HCT116 (cell line): Measurements from ENCODE around the gene SDK1.

Experiments used
- ATF3 ChIP-seq: IDR thresholded peaks from 2 replicates; pipeline ENCODE4 v1.6.1; 2012
- CEBPB ChIP-seq: IDR thresholded peaks from 2 replicates; pipeline ENCODE4 v1.6.1; 2012; ENCODE audit warnings: low read depth
- CTCF ChIP-seq, 3 experiments: fragments of 200-600 bp in 1 of 3; sonication (generic) in 1 of 3; IDR thresholded peaks in 2 of 3; conservative IDR thresholded peaks in 1 of 3; 2 replicates each; pipeline ENCODE4 v1.5.1; 2012 to 2017; ENCODE audit warnings: low read depth in 2 of 3, low read length in 2 of 3, antibody characterized with exemption in 1 of 3, borderline replicate concordance in 1 of 3, control low read depth in 1 of 3, mild to moderate bottlenecking in 1 of 3, mixed read lengths in 1 of 3, mixed run types in 1 of 3, moderate library complexity in 1 of 3; ENCODE audit not compliant: insufficient read depth in 1 of 3
- JUND ChIP-seq: IDR thresholded peaks from 2 replicates; pipeline ENCODE4 v1.6.1; 2012
- MAX ChIP-seq: IDR thresholded peaks from 2 replicates; pipeline ENCODE4 v1.6.1; 2012
- POLR2A ChIP-seq: IDR thresholded peaks from 2 replicates; pipeline ENCODE4 v1.7.0; 2011; ENCODE audit warnings: borderline replicate concordance; ENCODE audit not compliant: insufficient read depth, insufficient read length; ENCODE audit errors: extremely low read depth
- POLR2AphosphoS5 ChIP-seq: IDR thresholded peaks from 2 replicates; pipeline ENCODE4 v1.6.1; 2011; ENCODE audit warnings: mild to moderate bottlenecking, low read depth, low read length, moderate library complexity
- REST ChIP-seq: IDR thresholded peaks from 2 replicates; pipeline ENCODE4 v1.6.1; 2012; ENCODE audit warnings: low read depth
- SP1 ChIP-seq: IDR thresholded peaks from 2 replicates; pipeline ENCODE4 v1.6.1; 2012; ENCODE audit warnings: low read depth
- TCF7L2 ChIP-seq: IDR thresholded peaks from 2 replicates; pipeline ENCODE4 v1.7.0; 2011; ENCODE audit warnings: borderline replicate concordance, inconsistent platforms; ENCODE audit not compliant: insufficient read depth, insufficient read length; ENCODE audit errors: extremely low read depth
- YY1 ChIP-seq: IDR thresholded peaks from 2 replicates; pipeline ENCODE4 v1.6.1; 2011; ENCODE audit warnings: low read length, low read depth, moderate library complexity, mild to moderate bottlenecking; ENCODE audit not compliant: insufficient replicate concordance; ENCODE audit errors: extremely low read depth
- ZBTB33 ChIP-seq: IDR thresholded peaks from 2 replicates; pipeline ENCODE4 v1.6.1; 2011; ENCODE audit warnings: mild to moderate bottlenecking, low read length, moderate library complexity; ENCODE audit not compliant: insufficient replicate concordance; ENCODE audit errors: extremely low read depth

GRCh38 chr7:4000139-4000538 is 699.1 kb downstream of the SDK1 start:
- TF ChIP-seq REST (no peak), CTCF (IDR thresholded peaks at IDR 0.05 in 2 of 3, conservative IDR thresholded peaks at IDR 0.05 in 1 of 3; ENCODE audit: borderline replicate concordance in 1 of 3, insufficient read depth in 1 of 3, low read depth in 2 of 3, low read length in 2 of 3) (no peak), POLR2A (no peak), POLR2AphosphoS5 (no peak), ATF3 (no peak), TCF7L2 (no peak), ZBTB33 (no peak), SP1 (no peak), JUND (no peak), MAX (no peak), YY1 (no peak), CEBPB (no peak)
